Measurements from ENCODE around the gene NUDT3. TPM values are rescaled to one million over a fixed set of nuclear protein-coding genes. Genes with fewer than 3 reads are reported as not detected.

NUDT3 gene
- total and polyA plus RNA-seq, 2 experiments from 2014 or later = 12.1 to 31.1 TPM

GRCh38 chr6:34436803-34437643 is 44.6 kb upstream of the NUDT3 start:
- Histone ChIP-seq H3K9me2 (ENCODE audit: insufficient read depth) (no peaks in the 10 kb centered on the region), H3K79me2 (replicated peaks; ENCODE audit: insufficient read depth) (no peaks in the 10 kb centered on the region), H3K4me3 (no peak overlapping the region), H3K4me1 (ENCODE audit: insufficient read depth) (no peaks in the 10 kb centered on the region), H3K36me3 (ENCODE audit: insufficient read depth) (no peaks in the 10 kb centered on the region), H3K4me2 (no peak overlapping the region), H2AFZ (no peak overlapping the region), H3K27ac (ENCODE audit: low read depth) (no peak overlapping the region), H3F3A (replicated peaks; ENCODE audit: low read depth) (no peaks in the 10 kb centered on the region), H4K20me1 (replicated peaks; ENCODE audit: insufficient read depth) (no peaks in the 10 kb centered on the region), H3K27me3 (ENCODE audit: insufficient read depth) (no peaks in the 10 kb centered on the region)
- Mint-ChIP-seq H3K4me3 (no peak overlapping the region), H3K27ac (no peak overlapping the region), H3K36me3 (ENCODE audit: low read depth) (peaks cover 13% of the 10 kb centered on the region; the same call in 2 of the 3 replicates), H3K27me3 (ENCODE audit: insufficient read depth, low read depth, poor library complexity) (peaks cover 3% of the 10 kb centered on the region), H3K4me1 (no peaks in the 10 kb centered on the region), H3K9me3 (peaks cover 30% of the 10 kb centered on the region)
- no peak for DNase-seq (ENCODE audit: low spot score)
- no peak for ATAC-seq
- TF ChIP-seq CREB1 (CRISPR knock-in tag; IDR thresholded peaks at IDR 0.05; ENCODE audit: low read depth) = no peak
- no peak for TF ChIP-seq STAT1 (IDR thresholded peaks at IDR 0.05; ENCODE audit: unreplicated experiment)
- TF ChIP-seq REST (IDR thresholded peaks at IDR 0.05; ENCODE audit: unreplicated experiment) = no peak

- no peak overlapping the region for H3K4me2 ChIP-seq
- TF ChIP-seq CREB1 (CRISPR knock-in tag; IDR thresholded peaks at IDR 0.05; ENCODE audit: low read depth) (no peak), JUNB (IDR thresholded peaks at IDR 0.05; ENCODE audit: unreplicated experiment) (no peak), CTCF (conservative IDR thresholded peaks at IDR 0.05; ENCODE audit: low read depth in 2 of 2) (no peak), REST (IDR thresholded peaks at IDR 0.05; ENCODE audit: unreplicated experiment) (no peak)
Measured at GRCh38 chr6:34435916-34436315, 43.4 kb upstream of the NUDT3 start.

More at GRCh38 chr6:34435916-34436315, 43.4 kb upstream of the NUDT3 start:
- Histone ChIP-seq H4K20me1 (replicated peaks; ENCODE audit: insufficient read depth) (no peaks in the 10 kb centered on the region), H2AFZ (no peak overlapping the region), H3K9me2 (ENCODE audit: insufficient read depth) (no peaks in the 10 kb centered on the region), H3K79me2 (replicated peaks; ENCODE audit: insufficient read depth) (no peaks in the 10 kb centered on the region), H3K27ac (ENCODE audit: low read depth) (no peak overlapping the region), H3K27me3 (ENCODE audit: insufficient read depth) (no peaks in the 10 kb centered on the region), H3F3A (replicated peaks; ENCODE audit: low read depth) (no peaks in the 10 kb centered on the region), H3K4me3 (no peak overlapping the region), H3K4me1 (ENCODE audit: insufficient read depth) (no peaks in the 10 kb centered on the region), H3K36me3 (ENCODE audit: insufficient read depth) (no peaks in the 10 kb centered on the region; the same call in 1 of the 2 replicates)
- H3K36me3 Mint-ChIP-seq (ENCODE audit: low read depth) = peaks cover 13% of the 10 kb centered on the region; the same call in 2 of the 3 replicates
- DNase-seq (ENCODE audit: low spot score) = no peak
- H3K4me1 Mint-ChIP-seq = no peaks in the 10 kb centered on the region
- H3K9me3 Mint-ChIP-seq = peaks cover 38% of the 10 kb centered on the region
- H3K27ac Mint-ChIP-seq = no peak overlapping the region
- ATAC-seq = no peak
- H3K27me3 Mint-ChIP-seq (ENCODE audit: insufficient read depth, low read depth, poor library complexity) = peaks cover under 1% of the 10 kb centered on the region
- no peak overlapping the region for H3K4me3 Mint-ChIP-seq
